ENCODE results near the gene UPF1.

Gene UPF1

GRCh38 chr19:18799389-18799970 lies 32.3 kb upstream of the UPF1 start:
- no peak for DNase-seq (ENCODE audit: low read depth)
- TF ChIP-seq, protein P1, sequence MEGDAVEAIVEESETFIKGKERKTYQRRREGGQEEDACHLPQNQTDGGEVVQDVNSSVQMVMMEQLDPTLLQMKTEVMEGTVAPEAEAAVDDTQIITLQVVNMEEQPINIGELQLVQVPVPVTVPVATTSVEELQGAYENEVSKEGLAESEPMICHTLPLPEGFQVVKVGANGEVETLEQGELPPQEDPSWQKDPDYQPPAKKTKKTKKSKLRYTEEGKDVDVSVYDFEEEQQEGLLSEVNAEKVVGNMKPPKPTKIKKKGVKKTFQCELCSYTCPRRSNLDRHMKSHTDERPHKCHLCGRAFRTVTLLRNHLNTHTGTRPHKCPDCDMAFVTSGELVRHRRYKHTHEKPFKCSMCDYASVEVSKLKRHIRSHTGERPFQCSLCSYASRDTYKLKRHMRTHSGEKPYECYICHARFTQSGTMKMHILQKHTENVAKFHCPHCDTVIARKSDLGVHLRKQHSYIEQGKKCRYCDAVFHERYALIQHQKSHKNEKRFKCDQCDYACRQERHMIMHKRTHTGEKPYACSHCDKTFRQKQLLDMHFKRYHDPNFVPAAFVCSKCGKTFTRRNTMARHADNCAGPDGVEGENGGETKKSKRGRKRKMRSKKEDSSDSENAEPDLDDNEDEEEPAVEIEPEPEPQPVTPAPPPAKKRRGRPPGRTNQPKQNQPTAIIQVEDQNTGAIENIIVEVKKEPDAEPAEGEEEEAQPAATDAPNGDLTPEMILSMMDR (conservative IDR thresholded peaks at IDR 0.05; ENCODE audit: low read depth, low read length): no peak
- H3K4me3 ChIP-seq (ENCODE audit: low read depth, low read length): no peak overlapping the region

GRCh38 chr19:18800079-18800478 lies 31.7 kb upstream of the UPF1 start:
- TF ChIP-seq, protein P1 (conservative IDR thresholded peaks at IDR 0.05; ENCODE audit: low read depth, low read length): no peak
- H3K4me3 ChIP-seq (ENCODE audit: low read depth, low read length): no peak overlapping the region
- no peak for DNase-seq (ENCODE audit: low read depth)

DNA sequence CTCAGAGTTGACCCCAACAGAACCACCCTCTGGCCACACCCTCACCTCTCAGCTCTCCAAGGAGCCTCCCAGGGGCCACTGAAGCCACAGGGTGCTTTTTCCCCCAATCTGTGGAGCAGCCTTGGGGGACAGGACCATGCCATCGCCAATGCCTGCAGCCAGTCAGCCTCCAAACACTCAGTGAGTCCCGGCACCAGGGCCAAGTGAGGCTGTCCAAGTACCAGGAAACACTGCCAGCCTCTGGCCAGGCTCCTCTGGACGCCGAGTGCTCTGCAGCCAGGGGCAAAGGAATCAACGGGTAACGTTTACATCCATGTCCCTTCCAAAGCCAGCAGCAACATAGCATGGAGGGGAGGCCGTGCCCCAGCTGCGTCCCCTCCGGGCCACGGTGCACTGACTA lies 31.1 kb upstream of the UPF1 start:
- TF ChIP-seq, protein P1 (conservative IDR thresholded peaks at IDR 0.05; ENCODE audit: low read depth, low read length): no peak
- no peak overlapping the region for H3K4me3 ChIP-seq (ENCODE audit: low read depth, low read length)
- no peak for DNase-seq (ENCODE audit: low read depth)

GRCh38 chr19:18802354-18802753 lies 29.4 kb upstream of the UPF1 start:
- TF ChIP-seq, protein P1 (conservative IDR thresholded peaks at IDR 0.05; ENCODE audit: low read depth, low read length): no peak
- no peak for DNase-seq (ENCODE audit: low read depth)

GRCh38 chr19:18803550-18804138 lies 28.1 kb upstream of the UPF1 start:
- TF ChIP-seq, protein P1 (conservative IDR thresholded peaks at IDR 0.05; ENCODE audit: low read depth, low read length): no peak
- DNase-seq (ENCODE audit: low read depth): no peak

More at GRCh38 chr19:18802354-18802753, 29.4 kb upstream of the UPF1 start:
- no peak overlapping the region for H3K4me3 ChIP-seq (ENCODE audit: low read depth, low read length)

DNA sequence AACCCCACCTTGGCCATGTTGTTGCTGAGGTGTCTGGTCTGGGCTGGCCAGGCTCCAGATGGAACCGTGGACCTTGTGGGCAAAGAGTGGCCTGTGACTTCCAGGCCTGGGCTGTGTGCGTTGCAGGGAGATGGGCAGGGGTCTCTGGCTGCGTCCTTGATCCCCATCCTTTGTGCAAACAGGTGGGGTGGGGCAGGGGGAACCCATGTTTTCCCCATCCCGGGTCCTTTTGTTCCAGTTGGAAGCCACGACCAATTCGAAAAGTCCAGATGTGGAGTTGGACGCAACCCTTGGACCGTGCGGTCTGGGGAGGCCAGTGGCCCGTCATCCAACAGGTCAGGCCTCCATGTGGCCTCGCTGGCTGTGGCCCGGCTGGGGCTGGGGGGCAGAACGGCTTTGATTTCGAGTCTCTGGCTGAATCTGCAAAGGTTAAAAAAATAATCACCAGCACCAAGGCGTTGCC lies 27.6 kb upstream of the UPF1 start:
- DNase-seq (ENCODE audit: low read depth): no peak
- TF ChIP-seq, protein P1 (conservative IDR thresholded peaks at IDR 0.05; ENCODE audit: low read depth, low read length): no peak

More at GRCh38 chr19:18803550-18804138, 28.1 kb upstream of the UPF1 start:
- no peak overlapping the region for H3K4me3 ChIP-seq (ENCODE audit: low read depth, low read length)

GRCh38 chr19:18804643-18805042 lies 27.1 kb upstream of the UPF1 start:
- TF ChIP-seq, protein P1 (conservative IDR thresholded peaks at IDR 0.05; ENCODE audit: low read depth, low read length): no peak
- no peak overlapping the region for H3K4me3 ChIP-seq (ENCODE audit: low read depth, low read length)
- DNase-seq (ENCODE audit: low read depth): no peak

More for the DNA sequence above, 27.6 kb upstream of the UPF1 start:
- H3K4me3 ChIP-seq (ENCODE audit: low read depth, low read length): no peak overlapping the region
